GM12892 (cell line): ENCODE data around the gene TMEM120B.

Source experiments
- POLR2A ChIP-seq: IDR thresholded peaks from 2 replicates; pipeline ENCODE4 v1.6.1; 2011; ENCODE audit warnings: low read depth, low read length, control low read depth
- POLR2AphosphoS5 ChIP-seq: IDR thresholded peaks from 2 replicates; pipeline ENCODE4 v1.6.1; 2011; ENCODE audit warnings: low read depth, low read length, control low read depth

GRCh38 chr12:121812921-121813896 is 100.7 kb downstream of the TMEM120B start:
- TF ChIP-seq POLR2AphosphoS5 (no peak), POLR2A (no peak)
